GM23338 (cell line): ENCODE measurements around the gene CANT1. TPM values are rescaled to one million over a fixed set of nuclear protein-coding genes. Genes with fewer than 3 reads are reported as not detected.

Experiments
- ATAC-seq: fragments of 200-7000 bp; cut with Tn5 transposase; 3 replicates; pipeline ENCODE4 v1.9.1; 2020
- DNase-seq: peaks from one replicate; pipeline ENCODE4 v3.0.0-alpha.2; 2015; ENCODE audit warnings: low spot score
- H2AFZ ChIP-seq: fragments of 200-600 bp; sonication (generic); 2 replicates; pipeline ENCODE4 v1.8.0; 2016; ENCODE audit warnings: antibody characterized with exemption, mild to moderate bottlenecking, moderate library complexity
- H3F3A ChIP-seq: fragments of 200-600 bp; sonication (generic); replicated peaks from 2 replicates; pipeline ENCODE4 v1.8.0; 2017; ENCODE audit warnings: antibody characterized with exemption, mixed run types, low read depth
- H3K27ac ChIP-seq: fragments of 200-600 bp; sonication (generic); 2 replicates; pipeline ENCODE4 v1.6.1; 2016; ENCODE audit warnings: low read depth
- H3K27me3 ChIP-seq: fragments of 200-600 bp; sonication (generic); 2 replicates; pipeline ENCODE4 v1.8.0; 2016; ENCODE audit warnings: mild to moderate bottlenecking, mixed run types, moderate library complexity; ENCODE audit not compliant: insufficient read depth
- H3K36me3 ChIP-seq: fragments of 200-600 bp; sonication (generic); 2 replicates; pipeline ENCODE4 v1.8.0; 2016; ENCODE audit warnings: mild to moderate bottlenecking; ENCODE audit not compliant: insufficient read depth
- H3K4me1 ChIP-seq: fragments of 200-600 bp; sonication (generic); 2 replicates; pipeline ENCODE4 v1.8.0; 2016; ENCODE audit warnings: mild to moderate bottlenecking, moderate library complexity; ENCODE audit not compliant: insufficient read depth
- H3K4me2 ChIP-seq: fragments of 200-600 bp; sonication (generic); 2 replicates; pipeline ENCODE4 v1.7.1; 2017; ENCODE audit warnings: mixed run types
- H3K4me3 ChIP-seq: fragments of 200-600 bp; sonication (generic); 2 replicates; pipeline ENCODE4 v1.6.1; 2016; ENCODE audit warnings: mixed run types
- H3K79me2 ChIP-seq: fragments of 200-600 bp; sonication (generic); replicated peaks from 2 replicates; pipeline ENCODE4 v1.8.0; 2017; ENCODE audit warnings: mild to moderate bottlenecking; ENCODE audit not compliant: insufficient read depth
- H3K9me2 ChIP-seq: fragments of 200-600 bp; sonication (generic); 2 replicates; pipeline ENCODE4 v1.8.0; 2017; ENCODE audit not compliant: insufficient read depth
- H4K20me1 ChIP-seq: fragments of 200-600 bp; sonication (generic); replicated peaks from 2 replicates; pipeline ENCODE4 v1.8.0; 2017; ENCODE audit warnings: mild to moderate bottlenecking; ENCODE audit not compliant: insufficient read depth
- H3K27ac Mint-ChIP-seq: 2 replicates; pipeline ENCODE4 v1.8.0; 2020; ENCODE audit warnings: inconsistent platforms, mild to moderate bottlenecking, moderate library complexity, mixed read lengths
- H3K27me3 Mint-ChIP-seq: 3 replicates; pipeline ENCODE4 v1.8.0; 2022; ENCODE audit warnings: low read depth, mild to moderate bottlenecking, moderate library complexity, mixed read lengths, inconsistent platforms; ENCODE audit not compliant: insufficient read depth, poor library complexity
- H3K36me3 Mint-ChIP-seq: 3 replicates; pipeline ENCODE4 v1.8.0; 2021; ENCODE audit warnings: low read depth, mild to moderate bottlenecking, inconsistent platforms, moderate library complexity, mixed read lengths
- H3K4me1 Mint-ChIP-seq: 3 replicates; pipeline ENCODE4 v1.8.0; 2020; ENCODE audit warnings: mild to moderate bottlenecking, inconsistent platforms, mixed read lengths
- H3K4me3 Mint-ChIP-seq: 3 replicates; pipeline ENCODE4 v1.8.0; 2021; ENCODE audit warnings: moderate library complexity, mild to moderate bottlenecking, inconsistent platforms, mixed read lengths
- H3K9me3 Mint-ChIP-seq: 3 replicates; pipeline ENCODE4 v1.8.0; 2020; ENCODE audit warnings: moderate library complexity, mild to moderate bottlenecking, inconsistent platforms, mixed read lengths
- CREB1 ChIP-seq: fragments of 250-450 bp; sonication (Bioruptor Pico); IDR thresholded peaks from 2 replicates; pipeline ENCODE4 v1.5.0; 2020; ENCODE audit warnings: low read depth, mild to moderate bottlenecking, moderate library complexity
- CTCF ChIP-seq, 2 experiments: fragments of 200-600 bp in 1 of 2; sonication (generic) in 1 of 2; conservative IDR thresholded peaks; 2 replicates each; pipeline versions ENCODE4 v1.5.1 to v1.6.1; 2016 to 2017; ENCODE audit warnings: antibody characterized with exemption in 2 of 2, low read depth in 2 of 2, mild to moderate bottlenecking in 2 of 2, moderate library complexity in 1 of 2
- ETS1 ChIP-seq: IDR thresholded peaks from 2 replicates; pipeline ENCODE4 v1.6.1; 2016; ENCODE audit warnings: antibody characterized with exemption
- EZH2 ChIP-seq: fragments of 200-600 bp; sonication (generic); IDR thresholded peaks from one replicate; pipeline ENCODE4 v1.8.0; 2017; ENCODE audit warnings: antibody characterized with exemption, mild to moderate bottlenecking, low read depth; ENCODE audit not compliant: unreplicated experiment
- EZH2phosphoT487 ChIP-seq: fragments of 200-600 bp; sonication (generic); IDR thresholded peaks from one replicate; pipeline ENCODE4 v1.8.1; 2018; ENCODE audit warnings: antibody characterized with exemption; ENCODE audit not compliant: unreplicated experiment
- JUNB ChIP-seq: IDR thresholded peaks from one replicate; pipeline ENCODE4 v1.6.1; 2016; ENCODE audit warnings: antibody characterized with exemption; ENCODE audit not compliant: unreplicated experiment
- NANOG ChIP-seq: IDR thresholded peaks from 2 replicates; pipeline ENCODE4 v1.6.1; 2016; ENCODE audit warnings: antibody characterized with exemption, borderline replicate concordance
- POLR2AphosphoS5 ChIP-seq: IDR thresholded peaks from 2 replicates; pipeline ENCODE4 v1.6.1; 2016; ENCODE audit warnings: antibody characterized with exemption, low read depth
- REST ChIP-seq: IDR thresholded peaks from one replicate; pipeline ENCODE4 v1.6.1; 2018; ENCODE audit warnings: antibody characterized with exemption; ENCODE audit not compliant: unreplicated experiment
- STAT1 ChIP-seq: IDR thresholded peaks from one replicate; pipeline ENCODE4 v1.6.1; 2016; ENCODE audit warnings: antibody characterized with exemption; ENCODE audit not compliant: unreplicated experiment
- ZNF114 ChIP-seq: fragments of 250-450 bp; sonication (Bioruptor Pico); IDR thresholded peaks from 2 replicates; pipeline ENCODE4 v1.5.0; 2020; ENCODE audit warnings: mild to moderate bottlenecking, moderate library complexity
- ZNF331 ChIP-seq: fragments of 250-450 bp; sonication (Bioruptor Pico); IDR thresholded peaks from 2 replicates; pipeline ENCODE4 v1.5.0; 2020; ENCODE audit warnings: low read depth, mild to moderate bottlenecking, moderate library complexity
- ZNF462 ChIP-seq: fragments of 250-450 bp; sonication (Bioruptor Pico); IDR thresholded peaks from 2 replicates; pipeline ENCODE4 v1.5.0; 2020; ENCODE audit warnings: mild to moderate bottlenecking, moderate library complexity
- polyA plus RNA-seq: library from polyadenylated mRNA; unstranded; fragments of >200 nt; fragmentation: Nextera tagmentation; extraction: Ambion mirVana; gene quantifications from 2 replicates; pipeline ENCODE4 v1.2.1, GENCODE V29; 2016
- total RNA-seq: library from RNA; depleted of rRNA; stranded (reverse); fragments of >200 nt; shearing (Covaris generic); gene quantifications from 2 replicates; pipeline ENCODE4 v1.2.3, GENCODE V29; 2014

Gene CANT1
- total and polyA plus RNA-seq, 2 experiments from 2014 or later = 5.9 to 38.8 TPM

- DNase-seq (no peak), ATAC-seq (no peak)
These were observed 42.5 kb downstream of the CANT1 start for GRCh38 chr17:78966910-78967600.

More at GRCh38 chr17:78966910-78967600, 42.5 kb downstream of the CANT1 start:
- Histone ChIP-seq H3K4me1 (no peaks in the 10 kb centered on the region), H3K79me2 (no peaks in the 10 kb centered on the region), H2AFZ (no peak overlapping the region), H3K4me3 (no peak overlapping the region), H3F3A (0 out of 2 replicates have a peak, but pooled peaks cover 4% of the 10 kb centered on the region), H3K36me3 (no peaks in the 10 kb centered on the region), H3K9me2 (no peaks in the 10 kb centered on the region), H3K4me2 (no peak overlapping the region), H3K27ac (no peak overlapping the region), H4K20me1 (no peaks in the 10 kb centered on the region), H3K27me3 (no peaks in the 10 kb centered on the region)
- Mint-ChIP-seq H3K4me1 (peaks cover 6% of the 10 kb centered on the region), H3K27ac (no peak overlapping the region), H3K4me3 (no peak overlapping the region), H3K9me3 (no peaks in the 10 kb centered on the region), H3K27me3 (peaks cover 16% of the 10 kb centered on the region), H3K36me3 (peaks cover 7% of the 10 kb centered on the region)
- TF ChIP-seq CREB1 (CRISPR knock-in tag) (no peak), JUNB (no peak), REST (no peak), CTCF (conservative IDR thresholded peaks at IDR 0.05; ENCODE audit: low read depth in 2 of 2) (no peak), ETS1 (no peak), EZH2phosphoT487 (no peak), NANOG (no peak), ZNF331 (CRISPR knock-in tag) (no peak), EZH2 (no peak), POLR2AphosphoS5 (no peak), ZNF114 (CRISPR knock-in tag) (no peak), STAT1 (no peak), ZNF462 (CRISPR knock-in tag) (no peak)
